T-helper 1 cell treated with Interleukin-12 subunit alpha and Interleukin-12 subunit beta and Interleukin-4 antibody, amounts not matched to agents 30 ng/mL and 1 ng/mL, for 36 hours (primary cell): Measurements from ENCODE around the gene CRYBB2. TPM values are rescaled to one million over a fixed set of nuclear protein-coding genes. Genes with fewer than 3 reads are reported as not detected.
"Not testable (repeated sequence)": the region's sequence is repeated elsewhere in the genome, so short reads cannot be mapped to it uniquely, and the experiment has no call there.

Source experiments
- intact Hi-C: fragments of 100-400 bp; cut with micrococcal nuclease; formaldehyde crosslinking; loops from one replicate; pipeline ENCODE4 v1.15.1; 2024
- total RNA-seq: library from RNA; stranded (reverse); gene quantifications from 2 replicates; pipeline ENCODE4 v1.2.3, GENCODE V29; 2022

CRYBB2 gene
- total RNA-seq, 1 donor from 2014 or later: not detected

DNA sequence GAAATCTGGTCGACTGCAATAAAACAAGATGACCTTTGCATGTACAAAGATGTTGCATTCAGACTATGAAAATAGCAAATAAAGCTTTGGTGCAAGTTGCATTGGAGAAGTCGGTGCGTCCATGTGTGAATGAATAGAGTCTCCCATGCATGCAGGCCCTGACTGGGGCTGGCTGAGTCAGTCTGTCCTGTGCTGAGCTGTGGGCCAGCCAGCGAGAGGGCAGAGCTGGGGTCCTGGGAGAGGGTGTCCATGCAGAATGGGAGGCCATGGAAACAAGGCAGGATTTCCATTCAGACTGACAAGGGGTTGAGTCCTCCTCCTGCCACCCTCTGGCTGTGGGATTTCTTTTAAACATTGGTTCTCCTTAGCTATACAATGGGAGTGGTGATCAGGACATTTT is 22.1 kb upstream of the CRYBB2 start:
- intact Hi-C loops: no loop called here

DNA sequence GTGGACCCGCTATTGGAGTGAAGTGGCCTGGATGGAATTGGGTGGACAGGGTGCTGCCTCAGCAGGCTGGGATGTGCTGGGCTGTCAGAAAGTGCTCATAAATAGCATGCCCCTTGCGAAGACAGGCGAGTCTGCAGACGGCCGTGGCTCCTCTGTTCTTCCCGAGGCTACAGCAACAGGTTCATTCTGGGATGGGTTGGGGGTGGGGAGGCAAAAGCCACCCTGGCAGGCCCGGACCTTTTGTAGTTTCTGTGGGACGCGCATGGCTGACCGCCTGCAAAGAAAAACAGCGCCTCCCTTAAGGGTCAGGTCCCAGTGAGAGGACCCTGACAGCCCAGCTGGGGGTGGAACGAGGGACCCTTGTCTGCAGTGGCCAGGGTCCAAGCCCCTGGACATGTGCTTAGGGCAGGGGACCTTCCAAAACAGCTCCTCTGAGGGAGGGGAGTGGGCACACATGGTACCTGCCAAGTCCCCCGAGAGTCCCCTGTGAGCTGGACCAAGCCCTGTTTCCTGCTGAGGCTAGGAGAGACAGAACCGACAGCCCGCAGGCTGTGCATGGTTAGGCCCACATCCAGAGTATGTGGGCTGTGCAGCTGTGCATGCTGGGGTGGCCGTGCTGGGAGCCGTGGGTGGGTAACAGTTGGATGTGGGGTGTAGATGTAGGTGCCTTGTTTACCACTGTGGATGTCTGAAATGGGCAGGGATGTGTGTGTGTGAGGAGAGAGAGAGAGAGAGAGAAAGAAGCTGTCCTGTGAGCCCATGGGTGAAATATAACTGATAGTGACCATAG is 19.5 kb upstream of the CRYBB2 start, which contains the start of gene CRYBB3:
TSS of gene CRYBB3 (plus strand) at position 128 of the 790 bp plus-strand sequence. CDS start 1,539 bp downstream, outside the sequence.
- intact Hi-C loops: no loop called here

DNA sequence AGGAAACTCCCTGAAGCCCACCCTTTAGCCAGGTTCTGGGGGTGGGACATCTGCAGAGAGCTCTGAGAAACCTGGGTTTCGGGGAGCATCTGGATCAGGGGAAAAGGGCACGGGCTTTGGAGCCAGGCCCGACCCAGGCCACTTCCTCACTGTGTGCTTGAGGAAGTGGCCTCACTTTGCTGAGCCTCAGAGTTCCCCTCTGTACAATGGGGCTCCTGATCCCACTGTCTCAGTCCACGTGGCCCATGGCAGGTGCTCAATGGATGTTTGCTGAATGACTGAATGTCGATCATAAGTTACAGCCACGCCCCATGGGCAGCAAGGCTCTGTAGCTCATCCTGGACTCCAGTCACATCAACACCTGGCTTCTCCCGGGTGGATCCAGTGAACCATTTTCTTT is 18.5 kb upstream of the CRYBB2 start:
- intact Hi-C loops: no loop called here

DNA sequence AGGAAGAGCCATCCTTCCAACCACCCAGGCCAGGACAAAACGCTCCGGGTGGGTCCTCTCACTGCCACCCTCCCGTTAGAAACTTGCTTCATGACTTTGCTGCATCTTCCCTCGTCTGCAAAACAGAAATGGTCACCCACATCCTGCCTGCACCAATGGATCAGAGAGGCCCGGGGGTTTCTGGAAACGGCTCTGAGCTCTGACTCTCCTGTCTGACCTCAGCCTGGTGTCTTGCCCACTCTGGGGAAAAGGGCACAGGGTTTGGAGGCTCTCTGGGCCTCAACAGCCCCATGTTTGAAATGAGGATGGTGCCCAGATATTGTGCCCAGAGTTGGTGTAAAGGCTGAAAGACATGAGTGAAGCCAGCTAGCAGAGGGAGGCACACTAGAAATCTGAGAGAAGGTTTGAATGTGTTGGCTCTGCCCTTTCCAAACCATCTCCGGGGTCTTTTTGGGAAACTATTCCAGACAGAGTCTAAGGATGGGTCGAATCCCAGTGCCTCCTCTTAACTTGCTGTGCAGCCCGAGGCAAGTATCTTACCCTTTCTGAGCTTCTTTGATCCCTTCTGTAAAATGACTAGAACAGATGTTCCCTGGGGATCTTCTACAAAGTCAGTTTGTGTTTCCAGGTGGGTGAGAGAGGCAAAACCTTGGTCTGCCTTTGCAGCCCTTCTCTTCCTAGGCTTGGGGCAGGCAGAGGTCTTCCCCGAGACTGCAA is 17.7 kb upstream of the CRYBB2 start:
- intact Hi-C loops: loop anchor here (1.0 kb wide), 2 partner anchors 120 to 132 kb away; no protein-coding TSS in a partner anchor

DNA sequence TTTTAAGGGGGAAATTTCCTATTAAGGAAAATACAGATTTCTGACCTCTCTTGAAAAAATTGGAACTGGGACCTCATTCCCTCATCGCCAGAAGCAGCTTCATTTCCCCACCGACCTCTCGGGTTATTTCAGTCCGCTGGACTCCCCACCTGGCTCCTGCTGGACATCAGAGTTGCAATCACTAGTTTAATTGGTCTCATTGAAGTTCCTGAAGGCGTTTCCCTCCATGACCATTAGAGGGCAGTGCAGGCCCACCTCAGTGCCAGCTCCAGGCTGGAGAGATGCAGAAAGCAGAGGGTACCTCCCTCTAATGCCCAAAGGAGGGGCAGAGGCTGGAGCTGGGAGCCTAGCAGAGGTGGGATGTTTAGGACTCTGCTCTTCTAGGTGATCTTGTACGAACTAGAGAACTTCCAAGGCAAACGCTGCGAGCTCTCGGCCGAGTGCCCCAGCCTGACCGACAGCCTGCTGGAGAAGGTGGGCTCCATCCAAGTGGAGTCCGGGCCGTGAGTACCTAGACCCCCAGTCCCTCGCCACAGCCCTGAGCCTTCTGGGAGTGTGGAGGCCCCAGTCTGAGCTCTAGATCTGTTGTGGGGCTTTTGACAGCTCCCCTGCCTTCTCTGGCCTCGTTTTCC is 17.0 kb upstream of the CRYBB2 start:
- intact Hi-C loops: loop anchor here (1.0 kb wide), 2 partner anchors 121 to 131 kb away; no protein-coding TSS in a partner anchor

DNA sequence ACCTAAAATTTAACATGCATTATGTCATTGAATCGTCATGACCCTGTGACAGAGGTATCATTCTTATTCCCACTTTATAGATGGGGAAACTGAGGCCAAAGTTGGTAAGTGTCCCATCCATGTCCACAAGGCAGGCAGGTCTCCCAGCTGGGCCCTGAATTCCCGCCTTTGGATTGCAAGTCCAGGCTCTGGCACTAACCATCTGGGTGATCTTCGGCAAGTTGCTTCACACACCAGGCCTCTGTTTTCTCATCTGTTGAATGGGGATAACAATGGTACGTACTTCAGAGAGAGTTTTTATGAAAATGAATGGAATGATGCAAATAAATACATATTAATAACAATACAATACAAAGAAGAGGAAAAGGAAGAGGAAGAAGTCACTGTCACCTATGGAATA is 16.4 kb upstream of the CRYBB2 start:
- intact Hi-C loops: no loop called here

DNA sequence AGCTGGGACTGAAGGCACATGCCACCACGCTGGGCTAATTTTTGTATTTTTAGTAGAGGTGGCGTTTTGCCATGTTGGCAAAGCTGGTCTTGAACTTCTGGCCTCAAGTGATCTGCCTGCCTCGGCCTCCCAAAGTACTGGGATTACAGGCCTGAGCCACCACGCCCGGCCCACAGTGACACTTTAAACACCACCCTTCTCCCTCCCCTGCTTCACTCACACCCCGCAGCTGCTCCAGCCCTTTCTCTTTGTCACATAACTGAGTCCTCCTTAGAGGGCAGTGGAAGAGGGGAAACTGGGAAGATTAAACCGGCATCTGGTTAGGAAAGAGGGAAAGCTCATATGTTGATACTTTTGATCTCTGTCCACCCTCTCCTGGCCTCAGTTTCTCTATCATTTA is 14.9 kb upstream of the CRYBB2 start:
- intact Hi-C loops: not testable (repeated sequence)

DNA sequence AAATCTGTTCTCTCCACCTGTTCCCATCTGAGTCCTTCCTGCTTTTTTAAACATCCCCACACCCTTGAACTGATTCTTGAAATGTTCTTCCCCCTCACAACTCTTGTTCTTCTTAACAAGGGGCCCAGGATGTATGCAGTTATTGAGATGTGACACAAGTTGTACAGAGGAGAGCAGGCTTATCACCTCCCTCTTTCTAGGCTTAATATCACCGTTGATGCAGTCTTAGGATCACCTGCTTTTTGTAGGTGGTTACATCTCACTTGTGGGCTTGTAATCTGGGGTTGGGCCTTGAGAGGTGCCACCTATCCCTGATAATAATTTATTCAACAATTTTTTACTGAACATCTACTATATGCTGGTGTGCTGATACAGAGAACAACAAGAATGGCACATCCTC is 13.6 kb upstream of the CRYBB2 start:
- intact Hi-C loops: no loop called here

DNA sequence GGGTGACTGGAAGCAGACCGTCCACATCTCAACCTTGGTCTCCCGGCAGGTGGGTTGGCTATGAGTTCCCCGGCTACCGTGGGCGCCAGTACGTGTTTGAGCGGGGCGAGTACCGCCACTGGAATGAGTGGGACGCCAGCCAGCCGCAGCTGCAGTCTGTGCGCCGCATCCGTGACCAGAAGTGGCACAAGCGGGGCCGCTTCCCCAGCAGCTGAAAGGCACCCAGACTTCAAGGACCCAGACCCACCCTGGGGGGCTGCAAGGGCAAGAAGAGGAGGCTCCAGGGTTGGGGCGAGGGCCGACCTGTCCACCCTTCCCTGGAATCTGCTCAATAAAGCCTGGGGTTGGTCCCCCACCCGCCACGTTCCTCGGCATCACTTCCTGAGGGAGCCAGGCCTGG is 12.4 kb upstream of the CRYBB2 start:
- intact Hi-C loops: no loop called here

DNA sequence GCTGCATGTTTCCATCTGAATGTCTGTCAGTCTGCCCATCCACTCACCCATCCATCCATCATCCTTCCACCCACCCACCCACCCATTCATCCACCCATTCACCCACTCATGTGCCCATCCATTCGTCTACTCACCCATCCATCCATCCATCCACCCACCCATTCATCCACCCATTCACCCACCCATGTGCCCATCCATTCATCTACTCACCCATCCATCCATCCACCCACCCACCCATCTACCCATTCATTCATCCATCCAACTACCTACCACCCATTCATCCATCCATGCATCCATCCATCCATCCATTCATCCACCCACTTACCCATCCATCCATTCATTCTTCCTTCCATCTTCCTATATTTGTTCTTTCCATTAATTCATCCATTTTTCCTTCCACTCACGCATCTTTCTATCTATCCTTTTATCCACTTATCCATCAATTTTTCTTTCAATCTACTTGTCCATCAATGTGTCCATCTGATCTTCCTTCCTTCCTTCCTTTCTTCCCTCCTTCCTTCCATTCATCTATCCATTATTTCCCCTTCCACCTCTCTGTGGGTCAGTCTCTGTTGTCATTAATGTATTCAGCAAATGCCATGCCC is 11.8 kb upstream of the CRYBB2 start:
- intact Hi-C loops: no loop called here

DNA sequence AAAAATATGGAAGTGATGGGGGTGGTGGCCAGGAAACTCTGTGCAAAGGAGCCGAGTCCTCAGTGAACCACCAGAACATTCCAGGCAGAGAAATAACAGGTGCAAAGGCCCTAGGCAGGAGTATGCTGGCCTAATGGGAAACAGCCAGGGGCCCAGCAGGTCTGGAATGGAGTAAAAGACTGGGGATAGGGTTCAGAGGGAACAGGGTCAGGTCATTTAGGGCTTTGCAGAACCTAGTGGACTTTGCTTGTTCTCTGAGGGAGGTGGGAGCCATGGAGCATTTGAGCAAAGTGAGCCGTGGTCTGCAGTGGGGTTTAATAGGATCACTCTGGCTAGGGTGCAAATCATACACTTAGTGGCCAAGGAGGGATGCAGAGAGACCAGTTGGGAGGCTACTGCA is 11.1 kb upstream of the CRYBB2 start:
- intact Hi-C loops: no loop called here

DNA sequence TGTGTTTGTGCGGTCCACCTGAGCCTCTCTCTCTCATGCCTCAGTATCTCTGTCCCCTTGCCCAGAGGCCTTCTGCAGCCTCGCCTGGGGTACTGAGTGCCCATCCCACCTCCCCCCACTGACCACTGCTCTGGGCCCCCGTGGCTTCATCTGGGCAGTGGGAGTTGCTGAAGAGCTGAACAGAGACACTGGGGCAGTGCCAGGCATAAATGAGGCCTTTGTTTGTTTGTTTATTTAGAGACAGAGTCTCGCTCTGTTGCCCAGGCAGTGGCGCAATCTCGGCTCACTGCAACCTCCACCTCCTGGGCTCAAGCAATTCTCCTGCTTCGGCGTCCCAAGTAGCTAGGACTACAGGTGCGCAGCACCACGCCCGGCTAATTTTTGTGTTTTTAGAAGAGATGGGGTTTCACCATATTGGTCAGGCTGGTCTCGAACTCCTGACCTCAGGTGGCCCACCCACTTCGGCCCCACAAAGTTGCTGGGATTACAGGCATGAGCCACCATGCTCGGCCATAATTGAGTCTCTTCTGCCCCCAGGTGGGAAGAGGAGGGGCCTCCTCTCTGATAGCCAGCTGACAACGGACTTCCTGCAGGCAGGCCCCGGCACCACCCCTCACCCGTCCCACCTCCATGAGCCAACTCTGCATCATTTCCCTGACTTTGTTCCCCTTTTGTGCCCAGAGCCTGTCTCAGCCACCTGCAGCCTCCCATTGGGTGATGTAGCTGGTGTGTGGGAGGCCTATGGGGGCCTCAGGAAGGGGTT is 10.5 kb upstream of the CRYBB2 start:
- intact Hi-C loops: no loop called here

DNA sequence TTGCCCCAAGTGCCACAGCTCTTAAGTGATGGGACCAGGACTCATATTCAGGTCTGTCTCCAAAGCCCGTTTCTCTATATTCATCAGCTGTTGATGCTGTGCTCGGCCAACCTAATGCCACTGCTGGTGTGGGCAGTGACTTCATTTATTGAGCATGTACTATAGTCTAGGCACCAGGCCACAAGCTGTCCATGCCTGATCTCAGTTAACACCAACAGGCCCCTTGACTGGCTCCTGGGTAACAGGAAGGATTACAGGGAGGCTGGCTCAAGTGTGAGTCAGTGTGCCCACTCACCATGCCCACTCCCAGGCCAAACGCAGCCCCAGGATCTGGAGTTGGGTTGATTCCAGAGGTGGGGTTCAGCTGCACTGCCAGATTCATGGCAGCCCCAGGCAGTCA is 8.6 kb upstream of the CRYBB2 start:
- intact Hi-C loops: no loop called here

DNA sequence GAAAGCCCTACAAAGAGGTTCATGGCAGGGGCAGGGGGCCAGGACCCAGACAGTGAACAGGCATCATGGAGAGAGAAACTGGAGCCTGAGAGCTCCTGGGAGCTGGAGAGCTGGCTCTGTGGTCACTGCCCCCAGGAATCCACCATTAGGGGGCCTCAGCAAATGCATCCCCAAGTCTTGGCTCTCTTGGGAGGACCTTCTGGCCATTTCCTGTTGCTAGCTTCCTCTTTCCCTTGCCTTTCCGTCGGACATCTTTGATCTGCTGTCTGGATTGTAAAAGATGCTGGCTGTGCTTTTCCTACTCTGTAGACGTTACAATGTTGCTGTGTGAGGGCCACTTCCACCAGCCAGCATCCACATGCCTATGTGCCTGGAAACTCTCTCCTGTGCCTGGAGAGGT is 7.1 kb upstream of the CRYBB2 start:
- intact Hi-C loops: no loop called here

DNA sequence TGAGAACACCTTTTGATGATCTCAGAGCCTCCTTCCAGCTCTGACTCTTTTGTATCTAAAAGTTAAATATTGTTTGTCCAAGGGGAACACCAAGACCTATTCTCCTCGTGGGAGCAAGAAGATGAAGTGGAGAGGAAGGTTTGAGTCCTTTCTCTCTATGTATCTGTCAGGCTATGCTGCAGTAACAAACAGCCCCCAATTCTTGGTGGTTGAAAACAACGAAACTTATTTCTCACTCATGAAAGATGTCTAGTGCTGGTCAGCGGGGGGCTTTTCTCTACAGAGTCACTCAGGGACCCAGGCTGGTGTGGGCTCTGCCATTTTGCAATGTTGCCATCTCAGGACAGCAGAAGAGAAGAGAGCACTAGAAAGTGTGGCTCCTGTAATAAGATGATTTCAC is 6.2 kb upstream of the CRYBB2 start:
- intact Hi-C loops: no loop called here

DNA sequence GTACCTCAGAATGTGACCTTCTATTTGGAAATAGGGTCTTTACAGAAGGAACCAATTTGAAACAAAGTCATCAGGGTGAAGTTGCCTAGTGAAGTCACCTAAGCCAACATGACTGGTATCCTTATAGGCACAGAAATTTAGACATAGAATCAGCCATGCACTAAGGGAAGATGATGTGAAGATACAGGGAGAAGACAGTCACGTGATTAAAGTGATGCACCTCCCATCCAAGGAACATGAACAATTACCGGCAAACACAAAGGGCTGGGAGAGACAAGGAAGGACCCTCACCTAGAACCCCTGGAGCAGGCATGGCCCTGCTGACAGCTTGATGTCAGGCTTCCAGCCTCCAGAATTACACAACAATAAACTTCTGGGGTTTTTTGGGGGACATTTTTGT is 3.2 kb upstream of the CRYBB2 start:
- intact Hi-C loops: no loop called here

DNA sequence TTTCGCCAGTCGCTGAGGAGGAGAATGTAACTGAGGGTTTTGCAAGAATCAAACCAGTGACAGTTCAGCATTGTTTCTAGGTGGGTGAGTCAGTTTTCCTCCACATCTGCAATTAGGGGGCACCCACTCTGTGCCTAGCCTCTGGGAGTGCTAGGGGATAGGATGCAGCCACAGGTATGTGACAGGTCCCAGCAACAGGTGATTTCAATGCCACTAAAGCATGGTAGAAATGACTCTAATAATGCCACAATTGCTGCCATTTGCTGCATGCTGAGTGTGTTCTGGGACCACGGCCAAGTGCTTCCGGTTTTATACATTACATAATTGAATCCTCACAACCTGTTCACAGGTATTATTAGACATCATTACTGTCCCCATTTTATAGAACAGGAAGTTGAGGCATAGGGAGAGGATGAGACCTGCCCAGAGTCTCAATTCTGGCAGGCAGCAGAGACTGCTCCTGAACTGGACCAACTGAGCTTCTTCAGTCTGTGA is 556 bp downstream of the CRYBB2 start:
- intact Hi-C loops: no loop called here

DNA sequence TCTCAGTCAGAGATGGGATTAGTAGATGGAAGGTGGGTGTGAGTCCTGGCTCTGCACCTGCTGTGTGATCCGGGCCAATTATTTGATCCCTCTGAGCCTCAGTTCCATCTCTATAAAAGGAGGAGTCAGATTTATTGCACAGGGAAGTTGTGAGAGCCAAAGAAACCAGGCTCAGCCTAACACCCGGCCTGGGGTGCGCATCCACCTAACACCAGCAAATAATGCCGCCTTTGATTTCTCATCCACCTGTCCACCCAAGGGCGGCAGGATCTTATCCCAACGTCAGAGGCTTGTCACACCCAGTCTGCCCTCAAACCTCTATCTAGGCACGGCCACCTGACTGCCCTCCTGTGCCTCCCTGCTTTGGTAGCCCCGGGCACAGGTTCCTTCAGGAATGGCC is 2.4 kb downstream of the CRYBB2 start:
- intact Hi-C loops: no loop called here

DNA sequence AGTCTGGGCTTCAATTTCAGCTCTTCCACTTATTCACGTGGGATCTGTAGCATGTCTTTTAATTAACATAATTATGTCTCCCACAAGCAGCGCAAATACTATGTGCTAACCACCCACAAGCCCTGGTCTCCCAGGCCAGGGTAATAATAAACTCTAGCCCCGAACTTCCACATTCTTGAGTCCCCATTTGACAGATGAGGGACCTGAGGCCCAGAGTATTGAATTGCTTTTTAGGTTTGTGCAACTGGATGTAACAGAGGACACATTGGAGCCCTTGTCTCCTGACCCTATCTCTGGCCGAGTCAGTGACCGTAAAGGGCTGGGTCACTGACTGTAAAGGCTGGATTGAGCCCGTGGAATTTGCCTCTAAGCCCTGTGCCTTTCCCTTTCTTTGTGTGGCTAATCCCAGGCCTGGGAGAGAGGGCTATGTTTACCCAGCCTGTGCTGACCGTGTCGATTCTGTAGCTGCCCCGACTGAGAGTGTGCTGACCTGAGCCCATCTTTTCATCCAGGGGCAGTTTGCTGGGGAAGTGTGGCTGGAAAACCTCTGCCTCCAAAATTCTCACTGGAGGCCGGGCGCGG is 3.9 kb downstream of the CRYBB2 start:
- intact Hi-C loops: no loop called here

DNA sequence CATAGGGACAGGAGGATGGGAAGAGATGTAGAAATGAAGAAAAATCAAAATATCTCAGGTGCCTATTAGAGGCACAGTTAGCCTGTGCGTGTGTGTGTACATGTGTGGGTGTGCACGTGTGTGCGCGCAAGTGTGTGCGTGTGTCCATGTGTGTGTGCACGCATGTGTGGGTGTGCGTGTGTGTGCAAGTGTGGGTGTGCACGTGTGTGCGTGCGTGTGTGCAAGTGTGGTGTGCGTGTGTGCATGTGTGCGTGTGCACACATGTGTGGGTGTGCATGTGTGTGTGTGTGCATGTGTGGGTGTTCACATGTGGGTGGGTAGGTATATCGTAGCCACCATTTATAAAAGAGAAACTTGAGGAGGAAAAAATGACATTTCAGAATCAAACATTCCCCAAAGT is 9.4 kb downstream of the CRYBB2 start:
- intact Hi-C loops: no loop called here

DNA sequence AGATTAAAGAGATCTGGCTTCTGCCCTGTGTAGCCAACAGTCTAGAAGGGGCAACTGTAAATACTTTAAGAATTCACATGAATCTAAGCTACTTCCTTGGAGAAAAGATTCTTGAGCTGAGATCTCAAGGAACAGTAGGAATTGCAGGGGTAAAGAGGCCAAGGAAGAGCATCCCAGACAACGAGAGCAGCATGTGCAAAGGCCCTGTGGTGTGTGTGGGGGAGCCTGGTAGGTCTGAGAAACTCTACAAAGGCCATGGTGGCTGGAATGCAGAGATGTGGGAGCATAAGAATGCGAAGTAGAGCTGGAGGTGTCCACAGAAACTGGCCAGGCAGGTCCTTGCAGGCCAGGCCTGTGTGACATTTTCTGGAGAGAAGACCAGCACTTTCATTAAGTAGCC is 11.3 kb downstream of the CRYBB2 start:
- intact Hi-C loops: not testable (repeated sequence)
